ENCODE results near the gene ARHGEF11. TPM values are rescaled to one million over a fixed set of nuclear protein-coding genes. Genes with fewer than 3 reads are reported as not detected.

ARHGEF11 gene
- total RNA-seq, 1 experiment from 2014 or later = 25.3 TPM

GRCh38 chr1:156904187-156904959, 141.2 kb downstream of the ARHGEF11 start:
- Histone ChIP-seq H3K27ac (ENCODE audit: low read depth, low read length, poor library complexity, severe bottlenecking) (no peak overlapping the region), H3K4me3 (ENCODE audit: low read depth, low read length, poor library complexity, severe bottlenecking) (no peak overlapping the region), H3K4me1 (ENCODE audit: insufficient read depth, low read length, poor library complexity, severe bottlenecking) (no peaks in the 10 kb centered on the region), H3K9me3 (ENCODE audit: low read depth, low read length, poor library complexity, severe bottlenecking) (no peaks in the 10 kb centered on the region), H3K36me3 (ENCODE audit: insufficient read depth, low read length, poor library complexity, severe bottlenecking) (no peaks in the 10 kb centered on the region), H3K27me3 (replicated peaks; ENCODE audit: insufficient read depth, low read depth, low read length, poor library complexity) (no peaks in the 10 kb centered on the region)
- TF ChIP-seq EZH2 (IDR thresholded peaks at IDR 0.05; ENCODE audit: borderline replicate concordance, low read depth, low read length, poor library complexity, severe bottlenecking) = no peak
- TF ChIP-seq, protein P1, sequence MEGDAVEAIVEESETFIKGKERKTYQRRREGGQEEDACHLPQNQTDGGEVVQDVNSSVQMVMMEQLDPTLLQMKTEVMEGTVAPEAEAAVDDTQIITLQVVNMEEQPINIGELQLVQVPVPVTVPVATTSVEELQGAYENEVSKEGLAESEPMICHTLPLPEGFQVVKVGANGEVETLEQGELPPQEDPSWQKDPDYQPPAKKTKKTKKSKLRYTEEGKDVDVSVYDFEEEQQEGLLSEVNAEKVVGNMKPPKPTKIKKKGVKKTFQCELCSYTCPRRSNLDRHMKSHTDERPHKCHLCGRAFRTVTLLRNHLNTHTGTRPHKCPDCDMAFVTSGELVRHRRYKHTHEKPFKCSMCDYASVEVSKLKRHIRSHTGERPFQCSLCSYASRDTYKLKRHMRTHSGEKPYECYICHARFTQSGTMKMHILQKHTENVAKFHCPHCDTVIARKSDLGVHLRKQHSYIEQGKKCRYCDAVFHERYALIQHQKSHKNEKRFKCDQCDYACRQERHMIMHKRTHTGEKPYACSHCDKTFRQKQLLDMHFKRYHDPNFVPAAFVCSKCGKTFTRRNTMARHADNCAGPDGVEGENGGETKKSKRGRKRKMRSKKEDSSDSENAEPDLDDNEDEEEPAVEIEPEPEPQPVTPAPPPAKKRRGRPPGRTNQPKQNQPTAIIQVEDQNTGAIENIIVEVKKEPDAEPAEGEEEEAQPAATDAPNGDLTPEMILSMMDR (conservative IDR thresholded peaks at IDR 0.05; ENCODE audit: low read depth, low read length) = no peak
- no TSS peak for BruUV-seq (replicated peaks)
- ChIA-PET CTCF (no interaction called here), POLR2A (ENCODE audit: low non-redundant PET) (no interaction called here)
- DNase-seq (ENCODE audit: low spot score) = no peak
- intact Hi-C loops (cut with micrococcal nuclease; ENCODE audit: unreplicated experiment) = no loop called here

- H3K27me3 ChIP-seq (replicated peaks; ENCODE audit: insufficient read depth, low read depth, low read length, poor library complexity) = no peaks in the 10 kb centered on the region
- POLR2A ChIA-PET (ENCODE audit: low non-redundant PET) = no interaction called here
- H3K27ac ChIP-seq (ENCODE audit: low read depth, low read length, poor library complexity, severe bottlenecking) = no peak overlapping the region
- CTCF ChIA-PET = no interaction called here
- H3K4me3 ChIP-seq (ENCODE audit: low read depth, low read length, poor library complexity, severe bottlenecking) = no peak overlapping the region
- no peak for DNase-seq (ENCODE audit: low spot score)
- no peak for TF ChIP-seq EZH2 (IDR thresholded peaks at IDR 0.05; ENCODE audit: borderline replicate concordance, low read depth, low read length, poor library complexity, severe bottlenecking)
- TF ChIP-seq, protein P1 (conservative IDR thresholded peaks at IDR 0.05; ENCODE audit: low read depth, low read length) = no peak
- intact Hi-C loops (cut with micrococcal nuclease; ENCODE audit: unreplicated experiment) = no loop called here
- BruUV-seq (replicated peaks) = no TSS peak
- no peaks in the 10 kb centered on the region for H3K9me3 ChIP-seq (ENCODE audit: low read depth, low read length, poor library complexity, severe bottlenecking)
- no peaks in the 10 kb centered on the region for H3K36me3 ChIP-seq (ENCODE audit: insufficient read depth, low read length, poor library complexity, severe bottlenecking)
- H3K4me1 ChIP-seq (ENCODE audit: insufficient read depth, low read length, poor library complexity, severe bottlenecking) = no peaks in the 10 kb centered on the region
Observed at GRCh38 chr1:156903328-156904091, 142.0 kb downstream of the ARHGEF11 start.

DNA sequence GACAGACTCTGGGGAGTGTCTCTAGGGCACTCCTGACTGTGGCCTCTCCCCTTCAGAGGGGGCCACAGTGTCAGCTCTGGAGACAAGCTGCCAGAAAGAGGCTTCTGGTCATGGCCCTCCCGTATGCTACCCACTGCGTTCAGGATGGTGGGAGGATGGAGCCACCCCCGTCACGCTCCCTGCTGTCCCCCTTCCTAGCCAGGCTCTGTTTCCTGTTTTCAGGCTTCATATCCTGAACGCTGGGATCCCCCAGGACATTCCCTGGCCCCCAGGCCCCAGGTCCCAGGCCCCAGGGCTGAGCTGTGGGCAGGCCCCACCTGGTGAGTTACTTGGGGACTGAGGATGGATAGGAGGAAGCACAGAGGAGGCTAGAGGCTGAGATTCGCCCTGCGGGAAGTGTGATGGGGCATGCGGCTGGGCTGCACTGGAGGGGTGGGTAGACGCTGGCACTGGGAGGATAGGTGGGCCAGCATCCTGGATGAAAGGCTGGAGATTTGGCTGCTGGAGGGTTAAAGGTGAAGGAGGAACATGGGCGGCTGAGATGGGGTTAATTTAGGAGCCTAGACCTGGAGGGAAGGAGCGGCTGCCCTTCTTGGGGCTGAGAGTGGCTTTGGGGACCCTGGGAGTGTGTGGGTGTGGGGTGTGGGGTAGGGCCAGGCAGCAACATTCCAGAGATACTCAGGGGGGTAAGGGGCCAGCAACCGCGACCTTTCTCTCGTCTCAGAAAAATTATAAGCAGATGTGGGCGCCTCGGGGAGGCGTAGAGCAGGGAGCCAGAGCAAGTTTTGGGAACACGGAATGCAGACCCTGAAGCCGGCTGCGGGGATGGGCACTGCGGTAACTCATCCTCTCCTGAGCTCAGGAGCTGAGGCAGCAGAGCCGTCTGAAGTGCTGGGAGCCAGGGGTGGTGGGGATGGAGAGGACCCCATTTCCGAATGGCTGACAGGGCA, 143.3 kb downstream of the ARHGEF11 start:
- H3K4me3 ChIP-seq (ENCODE audit: low read depth, low read length, poor library complexity, severe bottlenecking) = no peak overlapping the region
- intact Hi-C loops (cut with micrococcal nuclease; ENCODE audit: unreplicated experiment) = no loop called here
- H3K36me3 ChIP-seq (ENCODE audit: insufficient read depth, low read length, poor library complexity, severe bottlenecking) = no peaks in the 10 kb centered on the region
- no peaks in the 10 kb centered on the region for H3K9me3 ChIP-seq (ENCODE audit: low read depth, low read length, poor library complexity, severe bottlenecking)
- no peak for TF ChIP-seq EZH2 (IDR thresholded peaks at IDR 0.05; ENCODE audit: borderline replicate concordance, low read depth, low read length, poor library complexity, severe bottlenecking)
- TF ChIP-seq, protein P1 (conservative IDR thresholded peaks at IDR 0.05; ENCODE audit: low read depth, low read length) = no peak
- no TSS peak for BruUV-seq (replicated peaks)
- ChIA-PET CTCF (no interaction called here), POLR2A (ENCODE audit: low non-redundant PET) (no interaction called here)
- H3K27ac ChIP-seq (ENCODE audit: low read depth, low read length, poor library complexity, severe bottlenecking) = no peak overlapping the region
- DNase-seq (ENCODE audit: low spot score) = no peak
- no peaks in the 10 kb centered on the region for H3K4me1 ChIP-seq (ENCODE audit: insufficient read depth, low read length, poor library complexity, severe bottlenecking)
- H3K27me3 ChIP-seq (replicated peaks; ENCODE audit: insufficient read depth, low read depth, low read length, poor library complexity) = no peaks in the 10 kb centered on the region
